HG02840 (cell line): ENCODE results near the gene PSMF1.
"Not testable (repeated sequence)": the region's sequence is repeated elsewhere in the genome, so short reads cannot be mapped to it uniquely, and the experiment has no call there.

ENCODE experiments used
- ATAC-seq: cut with Tn5 transposase; IDR thresholded peaks from one replicate; pipeline ENCODE4 v1.9.1; 2021; ENCODE audit warnings: mild to moderate bottlenecking, moderate library complexity, moderate number of reproducible peaks; ENCODE audit not compliant: unreplicated experiment, low FRiP score

PSMF1 gene

DNA sequence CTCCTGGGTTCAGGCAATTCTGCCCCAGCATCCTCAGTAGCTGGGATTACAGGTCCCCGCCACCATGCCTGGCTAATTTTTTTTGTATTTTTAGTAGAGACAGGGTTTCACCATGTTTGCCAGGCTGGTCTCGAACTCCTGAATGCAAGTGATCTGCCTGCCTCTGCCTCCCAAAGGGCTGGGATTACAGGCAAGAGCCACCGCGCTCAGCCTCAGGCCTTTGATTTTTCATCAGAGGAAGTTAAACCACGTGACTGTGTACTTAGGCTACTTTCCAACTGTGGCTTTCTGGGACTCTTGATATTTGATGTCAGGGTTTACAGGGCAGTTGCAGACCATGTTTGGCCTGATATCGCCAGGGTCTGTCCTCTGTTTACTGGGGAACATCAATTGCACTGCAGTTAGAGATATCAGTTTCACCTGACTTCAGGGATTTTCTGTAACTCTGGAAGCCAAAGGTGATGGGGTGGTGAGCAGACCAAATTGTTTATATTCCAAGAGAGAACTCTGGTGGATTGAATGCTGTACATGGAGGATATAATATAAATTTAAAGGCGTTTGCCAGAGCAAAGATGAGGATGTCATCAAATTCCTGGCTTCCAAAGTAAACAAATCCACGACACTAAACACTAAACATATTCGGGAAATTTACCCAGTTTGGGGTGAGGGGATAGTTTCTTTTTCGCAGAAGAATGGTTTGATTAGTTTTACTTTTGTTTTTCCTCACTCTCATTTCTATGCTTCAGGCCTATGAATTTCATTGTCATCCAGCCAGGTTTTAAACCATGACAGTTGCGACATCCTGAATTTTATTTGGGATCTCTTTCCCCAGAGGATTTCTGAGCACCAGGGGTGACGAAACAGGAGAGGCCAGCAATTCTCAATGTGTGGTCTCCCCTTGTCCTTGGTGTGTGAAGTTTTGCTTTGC lies 4.2 kb downstream of the PSMF1 start:
- ATAC-seq: no peak

DNA sequence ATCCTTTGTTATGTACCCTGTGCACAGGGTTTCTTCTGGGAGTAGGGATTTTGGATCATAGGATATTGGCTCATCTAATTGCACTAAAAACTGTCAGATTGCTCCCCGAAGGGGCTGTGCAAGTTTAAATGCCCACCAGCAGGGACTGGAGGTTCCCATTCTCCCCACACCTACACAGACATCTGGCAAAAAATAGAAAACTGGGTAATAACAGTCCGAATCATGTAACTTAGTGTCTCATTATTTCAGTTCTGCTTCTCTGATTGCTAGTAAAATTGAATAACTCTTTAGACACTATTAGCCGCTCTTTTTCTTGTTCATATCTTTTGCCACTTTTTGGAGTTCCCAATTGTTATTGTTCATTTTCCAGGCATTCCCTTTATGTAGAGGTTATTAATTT lies 5.3 kb downstream of the PSMF1 start:
- ATAC-seq: no peak

DNA sequence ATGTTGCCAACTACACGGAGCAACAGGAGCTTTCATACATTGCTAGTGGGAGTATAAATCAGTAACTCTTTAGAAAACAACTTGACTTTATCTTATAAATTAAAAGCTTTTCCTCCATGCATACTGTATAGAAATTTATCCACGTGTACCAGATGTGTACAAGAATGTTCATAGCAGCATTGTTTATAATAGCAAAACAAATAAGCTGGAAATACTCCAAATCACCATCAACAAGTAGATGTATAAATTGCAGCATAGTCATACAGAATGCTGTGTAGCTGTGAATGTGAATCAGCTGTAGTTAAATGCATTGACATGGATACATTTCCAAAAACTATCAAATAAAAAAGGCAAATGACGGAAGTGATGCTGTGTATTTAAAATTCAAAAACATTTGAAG lies 6.0 kb downstream of the PSMF1 start:
- no peak for ATAC-seq

DNA sequence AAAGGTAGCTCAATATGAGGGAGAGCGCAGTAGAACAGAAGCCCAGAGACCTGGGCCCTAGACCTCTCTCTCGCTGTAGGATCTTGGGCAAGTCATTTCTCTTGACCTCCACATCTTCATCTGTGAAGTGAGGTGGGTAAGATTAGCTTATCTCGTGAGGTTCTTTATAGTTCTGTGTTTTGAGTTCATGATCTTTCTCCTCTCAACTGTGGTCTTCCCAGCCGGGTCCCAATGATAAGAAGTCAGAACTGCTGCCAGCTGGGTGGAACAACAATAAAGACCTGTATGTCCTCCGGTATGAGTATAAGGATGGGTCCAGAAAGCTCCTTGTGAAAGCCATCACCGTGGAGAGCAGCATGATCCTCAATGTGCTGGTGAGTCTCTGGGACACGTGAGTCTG lies 6.9 kb downstream of the PSMF1 start:
- ATAC-seq: no peak

DNA sequence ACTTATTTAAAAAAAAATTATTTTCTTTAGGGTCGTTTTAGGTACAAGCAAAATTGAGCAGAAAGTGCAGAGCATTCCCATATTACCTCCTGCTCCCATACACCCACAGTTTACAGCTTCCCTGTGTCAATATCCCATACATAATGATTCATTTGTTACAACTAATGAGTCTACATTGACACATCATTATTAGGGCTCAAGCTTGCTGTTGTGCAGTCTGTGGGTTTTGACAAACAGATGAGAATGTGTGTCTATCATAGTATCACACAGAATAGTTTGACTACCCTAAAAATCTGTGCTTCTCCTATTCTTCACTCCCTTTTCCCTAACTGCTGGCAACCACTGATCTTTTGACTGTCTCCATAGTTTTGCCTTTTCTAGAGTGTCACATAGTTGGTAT lies 9.4 kb downstream of the PSMF1 start:
- no peak for ATAC-seq

DNA sequence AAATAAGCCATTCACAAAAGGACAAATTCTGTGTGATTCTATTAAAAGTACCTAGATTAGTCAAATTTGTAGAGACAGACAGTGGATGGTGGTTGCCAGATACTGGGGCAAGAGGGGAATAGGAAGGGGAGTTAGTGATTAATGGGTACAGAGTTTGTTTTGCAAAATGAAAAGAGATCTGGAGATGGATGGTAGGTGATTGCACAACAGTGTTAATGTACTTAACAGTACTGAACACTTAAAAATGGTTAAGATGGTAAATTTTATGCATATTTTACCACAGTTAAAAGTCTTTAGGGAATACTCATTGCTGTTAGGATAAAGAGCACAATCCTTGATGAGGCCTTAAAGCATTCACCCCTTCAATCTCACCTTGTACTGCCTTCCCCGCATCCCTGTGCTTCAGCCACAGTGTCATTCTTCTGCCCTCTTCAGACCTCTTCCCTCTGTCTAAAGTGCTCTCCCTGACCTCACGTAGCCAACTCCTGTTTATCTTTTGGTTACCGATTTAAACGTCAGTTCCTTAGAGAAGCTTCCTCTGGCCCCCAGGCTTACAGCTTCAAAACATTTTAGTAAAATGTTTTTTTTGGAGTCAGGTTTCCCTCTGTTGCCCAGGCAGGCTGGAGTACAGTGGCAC lies 11.8 kb downstream of the PSMF1 start:
- ATAC-seq: no peak

DNA sequence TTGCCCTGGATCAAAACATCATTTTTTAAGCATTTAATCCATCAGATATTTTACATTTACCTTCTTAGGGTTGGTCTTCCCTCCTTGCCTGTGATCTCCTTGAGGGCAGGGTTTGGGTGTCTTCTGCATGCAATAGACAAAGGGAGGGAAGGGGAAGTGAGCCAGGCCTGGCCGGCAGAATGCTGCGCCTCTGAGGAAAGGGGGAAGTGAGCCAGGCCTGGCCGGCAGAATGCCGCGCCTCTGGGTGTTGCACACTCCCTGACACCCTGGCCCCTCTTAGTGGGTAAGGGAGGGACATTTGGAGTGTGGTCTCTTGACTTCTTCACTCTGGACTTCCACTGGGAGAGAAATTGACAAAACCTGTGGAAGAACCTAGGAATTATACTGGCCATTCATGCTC lies 12.4 kb downstream of the PSMF1 start:
- ATAC-seq: no peak

DNA sequence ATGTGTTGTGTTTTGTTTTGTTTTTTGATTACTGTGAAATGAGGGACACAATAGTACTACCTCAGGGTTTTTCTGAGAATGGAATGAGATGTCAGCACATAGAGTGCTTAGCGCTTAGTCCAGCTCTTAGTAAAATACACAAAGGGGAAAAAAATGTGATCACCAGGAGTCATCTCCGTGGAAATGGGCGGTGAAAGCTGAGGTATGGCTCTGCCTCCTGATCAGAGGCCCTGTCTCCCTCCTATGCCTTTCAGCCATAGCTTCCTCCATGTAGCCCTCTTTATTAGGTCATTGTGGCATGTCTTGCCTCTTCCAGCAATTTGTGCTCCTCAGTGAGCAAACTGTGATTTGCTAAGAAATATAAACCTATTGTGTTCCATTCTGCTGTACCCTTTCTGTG lies 13.0 kb downstream of the PSMF1 start:
- ATAC-seq: no peak

DNA sequence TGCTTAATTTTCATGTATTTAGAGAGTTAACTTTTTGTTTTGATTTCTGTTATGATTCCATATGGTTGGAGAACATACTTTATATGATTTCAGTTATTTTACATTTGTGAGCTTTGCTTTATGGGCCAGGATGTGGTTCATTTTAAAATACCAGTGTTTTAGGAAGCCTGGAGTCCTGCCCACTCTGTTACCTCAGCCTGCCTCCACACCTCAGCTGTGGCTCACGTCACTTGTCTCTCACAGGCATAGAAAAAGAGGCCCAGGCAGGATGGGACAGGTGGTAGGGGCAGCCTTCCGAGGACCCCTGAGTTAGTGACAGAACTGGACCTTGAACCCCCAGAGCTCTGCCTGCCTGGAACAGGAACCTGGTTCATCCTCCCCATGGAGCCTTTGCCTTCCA lies 16.0 kb downstream of the PSMF1 start:
- ATAC-seq: no peak

DNA sequence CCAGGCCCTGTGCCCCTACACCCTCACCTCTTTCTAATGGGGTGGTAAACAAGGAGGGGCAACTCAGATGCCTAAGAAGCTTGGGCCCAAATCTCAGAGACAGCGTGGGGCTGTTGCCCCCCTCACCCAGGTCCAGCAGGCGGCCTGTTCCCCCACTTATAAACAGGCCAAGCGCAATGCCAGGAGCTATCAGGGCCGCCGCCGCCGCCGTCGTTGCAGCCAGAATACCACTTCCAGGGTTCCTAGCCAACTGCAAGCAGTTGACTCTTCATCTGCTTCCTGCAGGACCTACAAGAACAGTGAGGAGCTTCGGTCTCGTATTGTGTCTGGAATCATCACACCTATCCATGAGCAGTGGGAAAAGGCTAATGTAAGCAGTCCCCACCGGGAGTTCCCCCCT lies 16.4 kb downstream of the PSMF1 start:
- ATAC-seq: no peak

DNA sequence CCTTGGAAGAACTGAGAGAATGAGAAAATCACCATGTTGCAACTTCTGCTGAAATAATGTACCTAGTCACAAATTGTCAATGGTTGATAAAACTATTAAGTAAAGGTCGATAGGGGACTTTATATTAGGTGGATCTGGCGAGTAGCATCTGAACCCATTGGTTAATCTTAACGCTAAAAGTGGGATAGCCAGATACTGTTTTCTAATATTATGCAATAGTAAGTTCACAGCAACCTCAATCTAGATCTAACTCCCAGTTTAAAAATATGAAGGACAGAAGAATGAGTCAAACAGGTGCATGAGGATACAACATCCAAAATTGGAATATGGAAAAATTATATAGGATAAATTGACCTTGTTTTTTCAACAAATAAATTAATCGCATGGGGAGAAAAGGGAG lies 18.8 kb downstream of the PSMF1 start:
- no peak for ATAC-seq

DNA sequence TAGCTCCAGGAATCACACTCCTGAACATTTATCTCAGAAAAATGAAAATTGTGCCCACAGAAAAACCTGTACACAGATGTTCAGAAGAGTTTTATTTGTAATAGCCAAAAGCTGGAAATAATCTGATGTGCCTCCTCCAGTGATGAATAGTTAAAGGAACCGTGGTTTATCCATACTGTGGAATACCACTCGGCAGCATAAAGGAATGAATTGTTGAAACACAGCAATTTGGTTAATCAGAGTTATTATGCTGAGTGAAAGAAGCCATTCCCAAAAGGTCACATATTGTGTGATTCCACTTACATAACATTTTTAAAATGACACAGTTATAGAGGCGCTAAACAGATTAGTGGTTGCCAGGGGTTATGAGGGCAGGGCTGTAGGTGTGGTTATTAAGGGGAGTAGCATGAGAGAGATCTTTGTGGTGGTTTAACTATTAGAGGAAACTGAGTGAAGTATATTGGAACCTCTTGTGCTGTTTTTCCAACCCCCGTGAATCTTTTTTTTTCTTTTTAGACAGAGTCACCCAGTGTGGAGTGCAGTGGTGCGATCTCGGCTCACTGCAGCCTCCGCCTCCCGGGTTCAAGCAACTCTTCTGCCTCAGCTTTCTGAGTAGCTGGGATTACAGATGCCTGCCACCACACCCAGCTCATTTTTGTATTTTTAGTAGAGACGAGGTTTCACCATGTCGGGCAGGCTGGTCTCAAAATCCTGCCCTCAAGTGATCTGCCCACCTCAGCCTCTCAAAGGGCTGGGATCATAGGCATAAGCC lies 26.2 kb downstream of the PSMF1 start:
- no peak for ATAC-seq

DNA sequence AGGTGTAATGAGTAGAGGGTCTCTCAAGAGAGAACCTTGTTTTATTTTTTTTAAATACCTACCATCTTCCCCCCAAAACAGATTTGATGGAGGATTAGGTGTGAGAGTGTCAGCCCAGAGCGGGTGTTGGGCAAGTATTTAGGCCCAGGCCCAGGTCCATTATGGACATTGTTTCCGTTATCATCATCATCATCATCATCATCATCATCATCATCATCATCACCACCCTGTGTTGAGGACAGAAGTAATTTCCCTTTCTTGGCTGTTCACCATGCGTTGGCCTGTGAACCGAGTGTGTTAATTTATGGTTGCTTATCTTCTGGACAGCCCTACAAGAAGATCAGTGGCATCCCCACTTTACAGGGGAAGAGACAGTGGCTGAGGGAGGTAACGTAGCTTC lies 28.6 kb downstream of the PSMF1 start:
- no peak for ATAC-seq

DNA sequence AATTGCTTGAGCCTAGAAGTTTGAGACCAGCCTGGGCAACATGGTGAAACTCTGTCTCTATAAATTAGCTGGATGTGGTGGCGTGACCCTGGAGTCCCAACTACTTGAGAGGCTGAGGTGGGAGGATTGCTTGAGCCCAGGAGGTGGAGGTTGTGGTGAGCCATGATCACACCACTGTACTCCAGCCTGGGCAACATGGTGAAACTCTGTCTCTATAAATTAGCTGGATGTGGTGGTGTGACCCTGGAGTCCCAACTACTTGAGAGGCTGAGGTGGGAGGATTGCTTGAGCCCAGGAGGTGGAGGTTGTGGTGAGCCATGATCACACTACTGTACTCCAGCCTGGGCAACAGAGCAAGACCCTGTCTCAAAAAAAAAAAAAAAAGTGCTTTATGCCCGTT lies 31.4 kb downstream of the PSMF1 start:
- not testable (repeated sequence) for ATAC-seq

DNA sequence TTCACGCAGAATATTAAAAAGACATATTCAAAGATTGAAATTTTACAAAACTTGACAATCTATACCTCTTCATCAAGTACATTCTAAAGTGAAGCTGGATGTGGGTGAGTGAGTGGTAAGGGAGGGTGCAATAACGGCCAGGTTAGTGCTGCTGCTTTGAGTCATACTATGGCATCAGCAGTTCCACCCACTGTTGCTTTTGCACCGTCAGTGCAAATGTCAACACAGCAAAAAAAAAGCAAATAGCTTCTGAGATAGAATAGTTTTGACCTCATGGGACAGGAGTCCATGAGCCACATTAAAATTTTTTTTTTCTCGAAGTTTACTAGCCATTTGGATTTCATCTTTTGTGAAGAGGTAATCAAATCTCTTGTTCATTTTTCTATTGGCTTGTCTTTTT lies 31.8 kb downstream of the PSMF1 start:
- ATAC-seq: no peak

DNA sequence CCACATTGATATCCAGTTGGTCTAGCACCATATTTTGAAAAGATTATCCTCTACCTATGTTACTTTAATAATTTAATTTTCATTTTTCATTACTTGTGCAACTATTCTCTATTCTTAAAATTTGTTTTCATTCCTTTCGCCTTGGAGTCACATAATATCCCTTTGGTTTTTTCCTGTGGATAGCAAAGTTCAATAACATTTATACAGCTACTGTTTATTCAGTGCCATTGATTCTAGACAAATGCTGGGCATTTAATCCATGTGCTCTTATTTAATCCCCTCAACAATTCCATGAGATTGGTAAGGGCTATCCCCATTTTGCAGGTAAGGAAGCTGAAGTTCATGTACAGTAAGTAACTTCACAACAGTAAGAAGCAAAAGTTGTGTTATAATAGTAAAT lies 32.6 kb downstream of the PSMF1 start:
- ATAC-seq: no peak

DNA sequence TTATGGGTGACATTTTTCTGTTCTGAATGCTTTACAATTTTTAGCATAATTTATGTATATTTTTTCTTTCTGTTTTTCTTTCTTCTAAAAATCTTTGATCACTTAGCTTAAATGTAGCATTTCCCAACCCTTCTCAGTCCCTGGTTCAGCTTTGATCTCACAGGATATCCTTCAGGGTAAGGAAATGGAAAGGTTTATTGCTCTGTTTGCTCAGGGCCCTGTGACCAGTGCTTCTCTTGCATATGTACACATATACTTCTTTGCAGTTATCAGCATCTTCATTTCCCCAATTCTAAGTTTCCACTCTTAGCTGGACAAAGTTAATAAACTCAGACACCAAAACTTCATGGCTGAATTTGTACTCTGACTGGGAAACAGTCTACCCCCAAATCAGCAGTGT lies 35.8 kb downstream of the PSMF1 start:
- ATAC-seq: no peak

DNA sequence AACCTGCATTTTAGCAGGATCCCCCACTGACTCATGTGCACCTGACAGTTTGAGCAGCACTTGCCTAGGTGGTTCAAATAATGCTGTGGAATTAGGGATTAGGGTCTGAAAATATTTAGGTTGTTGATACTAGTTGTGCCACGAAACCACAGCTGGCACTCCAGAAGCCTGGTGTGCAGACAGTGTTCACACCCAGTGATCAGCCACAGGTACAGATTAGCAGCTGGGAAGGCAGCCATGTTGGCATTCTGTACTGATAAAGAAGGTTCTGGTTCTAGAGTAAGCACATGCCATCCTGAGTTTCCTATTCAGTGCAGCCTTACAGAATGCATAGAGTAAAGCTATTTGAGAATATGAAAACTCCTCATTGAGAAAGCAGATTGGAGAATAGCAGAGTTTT lies 36.3 kb downstream of the PSMF1 start:
- no peak for ATAC-seq

DNA sequence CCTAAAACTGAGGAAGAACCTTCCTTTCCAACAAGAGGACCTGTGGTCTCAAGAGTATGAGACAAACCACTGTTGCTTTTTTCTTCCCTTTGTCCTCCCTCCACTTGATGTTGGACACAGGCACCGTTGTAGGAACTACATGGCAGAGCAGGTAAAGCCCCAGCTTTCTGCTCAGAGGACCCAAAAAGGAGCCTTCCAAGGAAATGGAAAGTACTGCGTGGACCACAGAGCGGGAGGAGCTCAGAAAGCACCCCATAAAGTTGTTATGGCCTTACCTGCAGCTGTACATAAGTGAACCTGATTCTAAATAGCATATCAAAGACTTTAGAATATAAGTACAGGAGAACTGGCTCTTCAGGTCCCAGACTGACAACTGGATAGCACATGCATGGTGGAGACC lies 36.9 kb downstream of the PSMF1 start:
- no peak for ATAC-seq

DNA sequence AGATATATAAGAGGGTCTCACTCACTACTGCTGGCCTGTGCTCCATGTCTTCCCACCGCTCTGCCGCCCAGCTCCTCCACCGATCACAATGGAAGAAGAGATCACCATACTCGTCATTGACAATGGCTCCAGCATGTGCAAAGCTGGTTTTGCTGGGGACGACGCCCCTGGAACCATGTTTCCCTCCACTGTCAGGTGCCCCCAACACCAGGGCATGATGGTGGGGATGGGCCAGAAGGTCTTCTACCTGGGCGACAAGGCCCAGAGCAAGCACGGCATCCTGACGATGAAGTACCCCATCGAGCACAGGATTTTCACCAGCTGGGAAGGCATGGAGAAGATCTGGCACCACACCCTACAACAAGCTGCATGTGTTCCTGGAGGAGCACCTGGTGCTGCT lies 42.1 kb downstream of the PSMF1 start:
- ATAC-seq: no peak

DNA sequence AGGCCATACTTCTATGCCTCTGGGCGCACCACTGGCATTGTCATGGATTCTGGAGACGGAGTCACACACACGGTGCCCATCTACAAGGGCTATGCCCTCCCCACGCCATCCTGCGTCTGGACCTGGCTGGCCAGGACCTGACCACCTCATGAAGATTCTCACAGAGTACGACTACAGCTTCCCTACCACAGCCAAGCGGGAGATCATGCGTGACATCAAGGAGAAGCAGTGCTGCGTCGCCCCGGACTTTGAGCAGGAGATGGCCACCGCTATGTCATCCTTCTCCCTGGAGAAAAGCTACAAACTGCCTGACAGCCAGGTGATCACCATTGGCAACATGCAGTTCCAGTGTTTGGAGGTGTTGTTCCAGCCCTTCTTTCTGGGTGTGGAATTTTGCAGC lies 42.6 kb downstream of the PSMF1 start:
- no peak for ATAC-seq
